HepG2 (cell line): ENCODE data around the gene AKR7A3. TPM values are rescaled to one million over a fixed set of nuclear protein-coding genes. Genes with fewer than 3 reads are reported as not detected.

Experiments
- ATAC-seq: fragments of 200-7000 bp; cut with Tn5 transposase; 3 replicates; pipeline ENCODE4 v1.9.1; 2020; ENCODE audit warnings: mild to moderate bottlenecking, moderate library complexity
- BruUV-seq: library from RNA; stranded (reverse); fragments of 400-500 nt; replicated peaks from 2 replicates; lab custom pipeline; 2021; lab: Mats Ljungman, UMichigan
- CTCF ChIA-PET: fragments of 300-600 bp; formaldehyde crosslinking; extraction: SDS; loops from one replicate; lab custom pipeline; 2021; ENCODE audit warnings: low total read pairs, inconsistent platforms, low intra/inter-chr PET ratio; lab: Yijun Ruan, JAX
- POLR2A ChIA-PET: fragments of 350-600 bp; sonication (Branson Sonifier 250); formaldehyde crosslinking; loops from one replicate; lab custom pipeline; 2020; ENCODE audit warnings: antibody characterized with exemption, inconsistent platforms; lab: Yijun Ruan, JAX
- DNase-seq: peaks from one replicate; pipeline ENCODE4 v3.0.0-alpha.2; 2015; ENCODE audit warnings: low spot score
- FAIRE-seq: peaks from 3 replicates; lab custom pipeline; 2011; peaks lifted over from hg19 to GRCh38; lab: Jason Lieb, UNC
- H2AFZ ChIP-seq: one replicate; pipeline ENCODE4 v1.6.1; 2011; ENCODE audit warnings: low read length, inconsistent platforms
- H3K27ac ChIP-seq: fragments of 300-600 bp; 3 replicates; pipeline ENCODE4 v1.8.0; 2011; ENCODE audit warnings: mixed run types, mild to moderate bottlenecking, mixed read lengths, low read length, inconsistent platforms; ENCODE audit not compliant: insufficient read depth; ENCODE audit errors: extremely low read length
- H3K27me3 ChIP-seq, 2 experiments: fragments of 200-600 bp in 1 of 2; 2 replicates in 1 of 2; 3 replicates in 1 of 2; pipeline versions ENCODE4 v1.6.0 to v1.8.0; 2011; ENCODE audit warnings: low read length in 2 of 2, mild to moderate bottlenecking in 2 of 2, moderate library complexity in 2 of 2, inconsistent platforms in 1 of 2; ENCODE audit not compliant: insufficient read depth in 2 of 2, control insufficient read depth in 1 of 2
- H3K36me3 ChIP-seq, 2 experiments: fragments of 200-600 bp in 1 of 2; replicated peaks in 1 of 2; 2 replicates in 1 of 2; 3 replicates in 1 of 2; pipeline versions ENCODE4 v1.5.1 to v1.8.0; 2011; ENCODE audit warnings: low read length in 2 of 2, inconsistent platforms in 1 of 2; ENCODE audit not compliant: insufficient read depth in 2 of 2, control insufficient read depth in 1 of 2
- H3K4me1 ChIP-seq: 2 replicates; pipeline ENCODE4 v1.5.1; 2012; ENCODE audit warnings: low read length, inconsistent platforms; ENCODE audit not compliant: insufficient read depth
- H3K4me2 ChIP-seq: 2 replicates; pipeline ENCODE4 v1.6.0; 2011; ENCODE audit warnings: low read depth, low read length, inconsistent platforms
- H3K4me3 ChIP-seq, 3 experiments: fragments of 200-600 bp in 1 of 3; sonication (generic), shearing (Covaris generic) in 1 of 3; replicated peaks in 1 of 3; 2 replicates each; pipeline ENCODE4 v1.5.1; 2011 to 2016; ENCODE audit warnings: low read length in 3 of 3, inconsistent platforms in 2 of 3, low read depth in 2 of 3, mild to moderate bottlenecking in 2 of 3, control low read depth in 1 of 3, mixed read lengths in 1 of 3; ENCODE audit not compliant: insufficient read depth in 1 of 3
- H3K79me2 ChIP-seq: one replicate; pipeline ENCODE4 v1.6.1; 2011; ENCODE audit warnings: low read length, inconsistent platforms; ENCODE audit not compliant: insufficient read depth
- H3K9ac ChIP-seq: 2 replicates; pipeline ENCODE4 v1.6.0; 2011; ENCODE audit warnings: mild to moderate bottlenecking, low read depth, low read length, inconsistent platforms; ENCODE audit not compliant: insufficient read depth
- H3K9me3 ChIP-seq: 2 replicates; pipeline ENCODE4 v1.5.1; 2012; ENCODE audit warnings: mild to moderate bottlenecking, low read length
- H4K20me1 ChIP-seq: 2 replicates; pipeline ENCODE4 v1.6.0; 2011; ENCODE audit warnings: inconsistent platforms, mild to moderate bottlenecking, low read length, moderate library complexity; ENCODE audit not compliant: insufficient read depth
- HMGXB4 ChIP-seq, 2 experiments: sonication (generic) in 1 of 2; formaldehyde crosslinking in 1 of 2; IDR thresholded peaks; 2 replicates each; pipeline versions ENCODE4 v1.4.0 to v1.6.1; 2018 to 2020; ENCODE audit warnings: missing genetic modification reagents in 2 of 2, borderline replicate concordance in 1 of 2, low read depth in 1 of 2, mild to moderate bottlenecking in 1 of 2, missing biosample characterization in 1 of 2
- NCOA2 ChIP-seq: sonication (generic); formaldehyde crosslinking; IDR thresholded peaks from 2 replicates; pipeline ENCODE4 v1.8.0; 2022; ENCODE audit warnings: inconsistent platforms
- REL ChIP-seq: sonication (generic); formaldehyde crosslinking; conservative IDR thresholded peaks from 2 replicates; pipeline ENCODE4 v1.8.0; 2022; ENCODE audit warnings: mild to moderate bottlenecking, missing genetic modification reagents, moderate library complexity
- SPEN ChIP-seq: sonication (generic); formaldehyde crosslinking; IDR thresholded peaks from 2 replicates; pipeline ENCODE4 v1.5.1; 2020; ENCODE audit warnings: low read depth, mild to moderate bottlenecking, missing genetic modification reagents
- ZEB1 ChIP-seq: IDR thresholded peaks from 2 replicates; pipeline ENCODE4 v1.6.1; 2012; ENCODE audit warnings: mild to moderate bottlenecking, low read depth, inconsistent platforms; ENCODE audit not compliant: insufficient replicate concordance
- ZNF326 ChIP-seq: sonication (generic); formaldehyde crosslinking; IDR thresholded peaks from 2 replicates; pipeline ENCODE4 v1.4.0; 2020; ENCODE audit warnings: missing genetic modification reagents, borderline replicate concordance
- ZNF468 ChIP-seq: sonication (generic); formaldehyde crosslinking; IDR thresholded peaks from 2 replicates; pipeline ENCODE4 v1.8.0; 2022; ENCODE audit warnings: mild to moderate bottlenecking, moderate library complexity, missing genetic modification reagents
- ZNF563 ChIP-seq: sonication (generic); formaldehyde crosslinking; IDR thresholded peaks from 2 replicates; pipeline ENCODE4 v1.8.0; 2022; ENCODE audit warnings: mild to moderate bottlenecking, moderate library complexity, missing genetic modification reagents
- ZNF605 ChIP-seq: sonication (generic); formaldehyde crosslinking; IDR thresholded peaks from 2 replicates; pipeline ENCODE4 v1.8.0; 2022; ENCODE audit warnings: mild to moderate bottlenecking, missing genetic modification reagents
- WGBS: methylation state at CpG from one replicate; pipeline ENCODE4 v1.1.6; 2017; ENCODE audit warnings: low lambda C conversion rate; 5-methylcytosine and 5-hydroxymethylcytosine counted together
- in situ Hi-C: cut with HindIII; loops from 2 replicates; pipeline ENCODE4 v1.10.0; 2017; ENCODE audit warnings: low pct_unique_long_range_greater_than_20kb; ENCODE audit not compliant: extremely low pct_ligation_motif_present
- intact Hi-C: fragments of 100-400 bp; cut with micrococcal nuclease; formaldehyde crosslinking; loops from one replicate; pipeline ENCODE4 v1.10.0; 2022; ENCODE audit not compliant: unreplicated experiment
- polyA plus RNA-seq, 8 experiments: library from polyadenylated mRNA; depleted of rRNA in 3 of 8; stranded (reverse) in 7 of 8; unstranded in 1 of 8; fragments of >200 nt; fragmentation: Illumina TruSeq in 4 of 8; extraction: Trizol in 4 of 8; gene quantifications; 2 replicates each; pipeline versions ENCODE4 v1.2.1 to v1.2.3, GENCODE V29; 2011 to 2016; ENCODE audit warnings: low read depth in 4 of 8, missing spikeins in 1 of 8, mixed read lengths in 1 of 8; ENCODE audit not compliant: insufficient read depth in 1 of 8
- total RNA-seq, 5 experiments: library from RNA; depleted of rRNA; stranded (reverse); fragments of >200 nt; fragmentation: Illumina TruSeq; extraction: Trizol; gene quantifications; 2 replicates each; pipeline ENCODE4 v1.2.3, GENCODE V29; 2016; ENCODE audit warnings: low read depth in 1 of 5
- TF ChIP-seq, protein P1 (sequence below): sonication (generic); formaldehyde crosslinking; IDR thresholded peaks from 2 replicates; pipeline ENCODE4 v1.8.0; 2022; ENCODE audit warnings: mild to moderate bottlenecking, missing genetic modification reagents, moderate library complexity
- TF ChIP-seq, protein P2 (sequence below): sonication (generic); formaldehyde crosslinking; IDR thresholded peaks from 2 replicates; pipeline ENCODE4 v1.4.0; 2020; ENCODE audit warnings: missing genetic modification reagents

Gene AKR7A3
- total and polyA plus RNA-seq, 2 of the 13 experiments (the other 11 are each of a cell fraction or from before 2014, with no cell fraction given): 0.58 to 1.00 TPM

DNA sequence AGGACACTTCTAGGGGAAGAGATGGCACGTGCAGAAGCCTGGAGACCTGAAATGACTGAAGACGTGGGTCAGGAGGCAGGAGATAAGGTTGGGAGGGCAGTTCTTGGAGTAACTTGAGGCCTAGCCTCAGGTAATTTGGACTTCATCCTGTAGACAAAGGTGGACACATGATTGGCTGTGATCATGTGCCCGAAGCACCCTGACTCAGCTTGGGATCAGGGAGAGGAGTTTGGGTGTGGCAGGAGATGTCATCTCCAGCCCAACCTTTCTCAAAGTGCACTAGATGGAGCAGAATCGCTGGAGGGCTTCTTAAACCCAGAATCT lies 25.0 kb upstream of the AKR7A3 start:
- Histone ChIP-seq H3K36me3 (peaks cover 3 to 18% of the 10 kb centered on the region in 2 experiments; a peak in 3 of 5 replicates), H3K4me2 (peak overlapping the region; percentile 98), H4K20me1 (no peaks in the 10 kb centered on the region; the same call in 1 of the 2 replicates), H2AFZ (no peak overlapping the region), H3K79me2 (peaks cover 27% of the 10 kb centered on the region), H3K9me3 (no peaks in the 10 kb centered on the region), H3K9ac (peak overlapping the region; percentile 97; the same call in 1 of the 2 replicates), H3K4me1 (peaks cover 60% of the 10 kb centered on the region), H3K27me3 (no peaks in the 10 kb centered on the region; a peak in 1 of 5 replicates), H3K27ac (no peak overlapping the region), H3K4me3 (peak overlapping the region in 1 of 3 experiments; percentile 95; a peak in 1 of 6 replicates)
- intact Hi-C loops (no loop called here), in situ Hi-C loops (no loop called here)
- FAIRE-seq: no peak
- ATAC-seq: no peak
- no peak for DNase-seq
- ChIA-PET CTCF (no interaction called here), POLR2A (interaction anchor here (1.5 to 4.7 kb wide), 2 partner anchors 19 to 62 kb away, joined by 3 to 21 read pairs; partner anchors contain the start of genes EMC1 and MRTO4)
- no TSS peak for BruUV-seq
- TF ChIP-seq, protein P1, sequence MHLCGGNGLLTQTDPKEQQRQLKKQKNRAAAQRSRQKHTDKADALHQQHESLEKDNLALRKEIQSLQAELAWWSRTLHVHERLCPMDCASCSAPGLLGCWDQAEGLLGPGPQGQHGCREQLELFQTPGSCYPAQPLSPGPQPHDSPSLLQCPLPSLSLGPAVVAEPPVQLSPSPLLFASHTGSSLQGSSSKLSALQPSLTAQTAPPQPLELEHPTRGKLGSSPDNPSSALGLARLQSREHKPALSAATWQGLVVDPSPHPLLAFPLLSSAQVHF (CRISPR knock-in tag): no peak
- TF ChIP-seq ZEB1 (peak; percentile 25), ZNF326 (CRISPR knock-in tag) (no peak), NCOA2 (CRISPR knock-in tag) (no peak), ZNF563 (CRISPR knock-in tag) (no peak)
- WGBS: 94% methylated on average over 3 of the region's 4 CpGs

- FAIRE-seq (no peak), DNase-seq (no peak), ATAC-seq (no peak)
- Histone ChIP-seq H3K4me2 (peak overlapping the region; percentile 98), H3K36me3 (peaks cover 6 to 21% of the 10 kb centered on the region in 2 experiments; a peak in 4 of 5 replicates), H3K4me3 (peak overlapping the region; percentile 70 to 95 (median 83)), H3K27me3 (no peaks in the 10 kb centered on the region; a peak in 1 of 5 replicates), H3K79me2 (peaks cover 27% of the 10 kb centered on the region), H3K9me3 (no peaks in the 10 kb centered on the region), H3K4me1 (peaks cover 64% of the 10 kb centered on the region), H3K27ac (peak overlapping the region; percentile 83), H2AFZ (no peak overlapping the region), H3K9ac (peak overlapping the region; percentile 97), H4K20me1 (no peaks in the 10 kb centered on the region; the same call in 1 of the 2 replicates)
- CTCF ChIA-PET: no interaction called here
- intact Hi-C loops: no loop called here
- WGBS: 33% methylated on average over 18 of the region's 20 CpGs
- BruUV-seq: TSS peak; percentile 67
- POLR2A ChIA-PET: interaction anchor here (0.5 to 4.7 kb wide), 18 partner anchors 11 to 341 kb away, joined by 3 to 21 read pairs (median 3); partner anchors contain the start of genes EMC1 and MRTO4
- in situ Hi-C loops: no loop called here
- 0 out of 2 replicates have a peak, but pooled peaks have one; percentile 19 for TF ChIP-seq REL (CRISPR knock-in tag)
- TF ChIP-seq, protein P2, sequence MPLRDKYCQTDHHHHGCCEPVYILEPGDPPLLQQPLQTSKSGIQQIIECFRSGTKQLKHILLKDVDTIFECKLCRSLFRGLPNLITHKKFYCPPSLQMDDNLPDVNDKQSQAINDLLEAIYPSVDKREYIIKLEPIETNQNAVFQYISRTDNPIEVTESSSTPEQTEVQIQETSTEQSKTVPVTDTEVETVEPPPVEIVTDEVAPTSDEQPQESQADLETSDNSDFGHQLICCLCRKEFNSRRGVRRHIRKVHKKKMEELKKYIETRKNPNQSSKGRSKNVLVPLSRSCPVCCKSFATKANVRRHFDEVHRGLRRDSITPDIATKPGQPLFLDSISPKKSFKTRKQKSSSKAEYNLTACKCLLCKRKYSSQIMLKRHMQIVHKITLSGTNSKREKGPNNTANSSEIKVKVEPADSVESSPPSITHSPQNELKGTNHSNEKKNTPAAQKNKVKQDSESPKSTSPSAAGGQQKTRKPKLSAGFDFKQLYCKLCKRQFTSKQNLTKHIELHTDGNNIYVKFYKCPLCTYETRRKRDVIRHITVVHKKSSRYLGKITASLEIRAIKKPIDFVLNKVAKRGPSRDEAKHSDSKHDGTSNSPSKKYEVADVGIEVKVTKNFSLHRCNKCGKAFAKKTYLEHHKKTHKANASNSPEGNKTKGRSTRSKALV: 0 out of 2 replicates have a peak, but pooled peaks have one; percentile 12
- TF ChIP-seq SPEN (CRISPR knock-in tag): no peak
- TF ChIP-seq ZNF605 (CRISPR knock-in tag): peak; percentile 15
- no peak for TF ChIP-seq HMGXB4 (CRISPR knock-in tag; IDR thresholded peaks at IDR 0.05; ENCODE audit: borderline replicate concordance in 1 of 2, low read depth in 1 of 2)
- 0 out of 2 replicates have a peak, but pooled peaks have one; percentile 12 for TF ChIP-seq ZNF468 (CRISPR knock-in tag)
Observed at GRCh38 chr1:19312782-19313635, 24.4 kb upstream of the AKR7A3 start.
